ENCODE results near the gene EMILIN3. TPM values are rescaled to one million over a fixed set of nuclear protein-coding genes. Genes with fewer than 3 reads are reported as not detected.

Gene EMILIN3
- polyA plus RNA-seq, 2 of the 4 experiments (the other 2 are of a cell fraction), result 0.06 to 0.58 TPM

GRCh38 chr20:41348430-41349172 is 18.0 kb downstream of the EMILIN3 start:
- Histone ChIP-seq H3K4me2 (no peak overlapping the region), H3K4me3 (no peak overlapping the region), H3K27ac (no peak overlapping the region), H3K4me1 (no peaks in the 10 kb centered on the region), H3K9me3 (no peaks in the 10 kb centered on the region)
- ChIA-PET POLR2A (no interaction called here), CTCF (interaction anchor here (1.0 to 3.2 kb wide), 2 partner anchors 9 to 176 kb away, joined by 3 to 26 read pairs; partner anchors contain the start of gene LPIN3)
- WGBS (ENCODE audit: missing lambda C conversion rate), result 93% methylated on average over 11 of the region's 13 CpGs
- TF ChIP-seq ZFP36 (IDR thresholded peaks at IDR 0.05; ENCODE audit: borderline replicate concordance, partially characterized antibody), result peak; percentile 50
- TF ChIP-seq, protein P1, sequence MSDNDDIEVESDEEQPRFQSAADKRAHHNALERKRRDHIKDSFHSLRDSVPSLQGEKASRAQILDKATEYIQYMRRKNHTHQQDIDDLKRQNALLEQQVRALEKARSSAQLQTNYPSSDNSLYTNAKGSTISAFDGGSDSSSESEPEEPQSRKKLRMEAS (IDR thresholded peaks at IDR 0.05), result no peak
- no peak for TF ChIP-seq ZNF302 (CRISPR knock-in tag; IDR thresholded peaks at IDR 0.05)
- no peak for TF ChIP-seq MAZ (IDR thresholded peaks at IDR 0.05; ENCODE audit: borderline replicate concordance, low read depth, low read length)
- TF ChIP-seq POLR2AphosphoS2 (conservative IDR thresholded peaks at IDR 0.05; ENCODE audit: low read length), result no peak
- TF ChIP-seq KDM1A (IDR thresholded peaks at IDR 0.05; ENCODE audit: low read depth), result 0 out of 2 replicates have a peak, but pooled peaks have one; percentile 35
- FAIRE-seq (no peak), DNase-seq (ENCODE audit: low read depth in 1 of 2, low spot score in 1 of 2) (no peak), ATAC-seq (no peak)

DNA sequence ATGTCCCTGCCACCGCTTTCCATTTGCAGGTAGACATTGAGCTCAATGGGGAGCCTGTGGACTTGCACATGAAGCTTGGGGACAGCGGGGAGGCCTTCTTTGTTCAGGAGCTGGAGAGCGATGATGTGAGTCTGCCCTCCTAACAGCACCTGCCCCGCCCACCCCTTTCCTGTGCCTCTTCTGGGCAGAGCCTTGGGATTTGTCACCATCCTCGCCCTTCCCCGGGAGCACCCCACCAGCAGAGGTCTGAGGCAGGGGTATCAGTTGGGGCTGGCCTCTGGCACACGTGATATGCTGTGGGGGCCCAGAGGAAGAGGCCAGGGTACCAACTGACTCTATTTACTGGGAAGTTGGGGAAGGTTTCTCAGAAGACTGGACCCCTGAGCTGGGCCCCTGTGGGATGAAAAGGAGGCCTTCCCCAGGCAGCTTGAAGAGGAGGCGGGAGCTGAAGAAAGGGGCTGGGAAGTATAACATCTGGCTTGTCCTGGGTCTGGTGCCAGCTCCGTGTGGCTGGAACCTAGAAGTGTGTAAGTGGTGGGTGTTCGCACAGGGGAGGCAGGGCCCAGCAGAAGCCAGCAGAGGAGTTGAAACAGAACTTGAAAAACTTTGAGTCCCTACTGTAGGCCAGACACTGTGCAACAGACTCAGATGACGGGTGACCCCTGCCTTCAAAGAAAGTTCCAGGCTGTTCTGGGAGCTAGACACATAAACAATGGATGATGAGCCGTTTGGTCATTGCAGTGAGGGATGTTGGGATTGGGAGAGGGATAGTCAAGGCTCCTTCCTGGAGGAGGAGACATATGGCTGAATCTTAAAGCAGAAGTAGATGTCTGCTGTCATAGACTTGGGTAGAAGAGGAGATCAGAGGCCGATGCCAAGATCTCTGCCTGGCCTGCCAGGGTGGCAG is 18.8 kb downstream of the EMILIN3 start:
- ATAC-seq (no peak), FAIRE-seq (no peak)
- TF ChIP-seq HOXA7 (CRISPR knock-in tag; IDR thresholded peaks at IDR 0.05), result no peak

GRCh38 chr20:41345729-41346067 is 20.9 kb downstream of the EMILIN3 start:
- 93% methylated on average over 5 of the region's 17 CpGs for WGBS (ENCODE audit: missing lambda C conversion rate)
- POLR2A ChIA-PET, result no interaction called here
- no peaks in the 10 kb centered on the region for H3K9me3 ChIP-seq
- no peak overlapping the region for H3K4me3 ChIP-seq
- TF ChIP-seq CHD4 (IDR thresholded peaks at IDR 0.05; ENCODE audit: borderline replicate concordance) (no peak), JUN (IDR thresholded peaks at IDR 0.05) (no peak), ZFP36 (IDR thresholded peaks at IDR 0.05; ENCODE audit: borderline replicate concordance, partially characterized antibody) (no peak), JUNB (IDR thresholded peaks at IDR 0.05) (no peak), TP53 (CRISPR knock-in tag; IDR thresholded peaks at IDR 0.05) (no peak), TFCP2L1 (CRISPR knock-in tag; IDR thresholded peaks at IDR 0.05) (no peak), NPAS2 (CRISPR knock-in tag; IDR thresholded peaks at IDR 0.05; ENCODE audit: borderline replicate concordance) (no peak), CHD2 (IDR thresholded peaks at IDR 0.05; ENCODE audit: low read length, partially characterized antibody) (no peak), FOSB (CRISPR knock-in tag; IDR thresholded peaks at IDR 0.05) (no peak)
- CTCF ChIA-PET, result interaction anchor here (10.4 kb wide), 1 partner anchor 173 kb away, joined by 248 read pairs; no protein-coding TSS in a partner anchor
- peaks cover 7% of the 10 kb centered on the region; the same call in 1 of the 3 replicates for H3K4me1 ChIP-seq
- ATAC-seq, result no peak
- FAIRE-seq, result no peak
- H3K4me2 ChIP-seq, result no peak overlapping the region
- no peak overlapping the region for H3K27ac ChIP-seq
- no peak for DNase-seq (ENCODE audit: low read depth in 1 of 2, low spot score in 1 of 2)

More for the DNA sequence above, 18.8 kb downstream of the EMILIN3 start:
- Histone ChIP-seq H3K27ac (no peak overlapping the region), H3K4me3 (no peak overlapping the region), H3K9me3 (no peaks in the 10 kb centered on the region), H3K4me1 (no peaks in the 10 kb centered on the region), H3K4me2 (no peak overlapping the region)
- POLR2A ChIA-PET, result no interaction called here
- no peak for DNase-seq (ENCODE audit: low read depth in 1 of 2, low spot score in 1 of 2)
- CTCF ChIA-PET, result interaction anchor here (0.7 to 1.3 kb wide), 4 partner anchors 63 to 308 kb away, joined by 3 to 4 read pairs (median 3); no protein-coding TSS in a partner anchor
- WGBS (ENCODE audit: missing lambda C conversion rate), result 87% methylated on average over 10 of the region's 13 CpGs

DNA sequence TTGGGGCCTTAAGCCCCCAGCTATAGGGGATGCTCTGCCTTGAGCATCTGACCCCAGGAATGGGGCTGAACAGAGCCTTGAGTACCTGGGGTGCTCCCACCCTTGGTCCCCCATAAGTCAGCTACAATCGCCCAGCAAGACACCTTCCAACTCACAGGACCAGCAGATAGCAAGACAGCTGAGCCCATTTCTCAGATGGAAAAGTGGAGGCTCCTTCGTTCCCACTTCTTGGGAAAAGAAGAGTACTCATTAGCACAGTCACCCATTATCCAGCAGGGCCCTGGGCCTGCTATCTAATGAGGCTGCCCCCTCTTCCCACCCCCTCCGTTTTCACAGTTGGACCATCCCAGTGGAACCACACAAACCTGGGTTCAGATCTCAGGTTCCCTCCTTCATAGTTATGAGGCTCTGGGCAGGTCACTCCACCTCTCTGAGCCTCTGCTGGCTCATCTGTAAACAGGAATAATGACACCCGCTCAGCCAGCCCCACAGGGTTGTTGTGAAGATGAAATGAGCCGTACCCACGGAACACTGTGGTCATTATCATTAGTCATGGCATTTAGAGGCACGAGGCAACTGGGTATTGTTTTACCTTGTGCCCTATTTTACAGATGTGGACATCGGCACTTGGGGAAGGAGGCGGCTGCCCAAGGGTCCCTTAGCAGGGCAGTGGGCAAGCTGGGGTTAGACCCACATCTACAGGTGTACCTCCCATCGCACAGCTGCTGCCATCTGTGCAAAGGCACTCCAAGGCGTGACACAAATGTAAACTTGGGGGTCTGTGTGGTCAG is 21.5 kb downstream of the EMILIN3 start:
- ATAC-seq, result no peak
- TF ChIP-seq, protein P2, sequence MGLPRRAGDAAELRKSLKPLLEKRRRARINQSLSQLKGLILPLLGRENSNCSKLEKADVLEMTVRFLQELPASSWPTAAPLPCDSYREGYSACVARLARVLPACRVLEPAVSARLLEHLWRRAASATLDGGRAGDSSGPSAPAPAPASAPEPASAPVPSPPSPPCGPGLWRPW (IDR thresholded peaks at IDR 0.05), result no peak
- TF ChIP-seq HDAC2 (IDR thresholded peaks at IDR 0.05), result no peak
- no peak for TF ChIP-seq MAFK (IDR thresholded peaks at IDR 0.05; ENCODE audit: partially characterized antibody)
- TF ChIP-seq JUNB (IDR thresholded peaks at IDR 0.05), result no peak
- TF ChIP-seq HOXA7 (CRISPR knock-in tag; IDR thresholded peaks at IDR 0.05), result no peak
- TF ChIP-seq ZC3H11A (IDR thresholded peaks at IDR 0.05), result no peak
- no peak for TF ChIP-seq HOXB5 (CRISPR knock-in tag; IDR thresholded peaks at IDR 0.05)
- no peak for DNase-seq (ENCODE audit: low read depth in 1 of 2, low spot score in 1 of 2)
- CTCF ChIA-PET, result interaction anchor here (0.7 to 10.4 kb wide), 2 partner anchors 173 to 199 kb away, joined by 3 to 248 read pairs; no protein-coding TSS in a partner anchor
- WGBS (ENCODE audit: missing lambda C conversion rate), result 83% methylated on average over 9 of the region's 11 CpGs
- FAIRE-seq, result no peak
- Histone ChIP-seq H3K4me2 (no peak overlapping the region), H3K27ac (no peak overlapping the region), H3K4me3 (no peak overlapping the region), H3K9me3 (no peaks in the 10 kb centered on the region), H3K4me1 (peaks cover 7% of the 10 kb centered on the region; the same call in 1 of the 3 replicates)
- POLR2A ChIA-PET, result no interaction called here
